ENCODE results near the gene TPBG. TPM values are rescaled to one million over a fixed set of nuclear protein-coding genes. Genes with fewer than 3 reads are reported as not detected.

The TPBG gene, protein sequence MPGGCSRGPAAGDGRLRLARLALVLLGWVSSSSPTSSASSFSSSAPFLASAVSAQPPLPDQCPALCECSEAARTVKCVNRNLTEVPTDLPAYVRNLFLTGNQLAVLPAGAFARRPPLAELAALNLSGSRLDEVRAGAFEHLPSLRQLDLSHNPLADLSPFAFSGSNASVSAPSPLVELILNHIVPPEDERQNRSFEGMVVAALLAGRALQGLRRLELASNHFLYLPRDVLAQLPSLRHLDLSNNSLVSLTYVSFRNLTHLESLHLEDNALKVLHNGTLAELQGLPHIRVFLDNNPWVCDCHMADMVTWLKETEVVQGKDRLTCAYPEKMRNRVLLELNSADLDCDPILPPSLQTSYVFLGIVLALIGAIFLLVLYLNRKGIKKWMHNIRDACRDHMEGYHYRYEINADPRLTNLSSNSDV
- total RNA-seq (2022) (42.6 and 46.5 TPM in 2 replicates), Bru-seq, nascent RNA (percentile 77 among the genes with signal in this experiment), BruChase-seq, experiment 1, labeled RNA remaining after a 6-hour chase (percentile 94 among the genes with signal in this experiment), BruChase-seq, experiment 2, labeled RNA remaining after a 2-hour chase (percentile 94 among the genes with signal in this experiment)
- long read RNA-seq, full-length matches to known transcripts, result 107 of 158 reads
- long read RNA-seq, partial matches to known transcripts, result 0 of 158 reads
- long read RNA-seq, other reads (novel, unspliced or antisense), result 51 of 158 reads

GRCh38 chr6:82363428-82364086 is at the start of gene TPBG:
Gene TPBG, plus strand, starts transcription at chr6:82363817. Its CDS starts 1,145 bp downstream, at chr6:82364962.
- intact Hi-C loops (cut with micrococcal nuclease; ENCODE audit: unreplicated experiment), result loop anchor here (2.0 to 10.0 kb wide), 4 partner anchors 35 to 694 kb away; no protein-coding TSS in a partner anchor

DNA sequence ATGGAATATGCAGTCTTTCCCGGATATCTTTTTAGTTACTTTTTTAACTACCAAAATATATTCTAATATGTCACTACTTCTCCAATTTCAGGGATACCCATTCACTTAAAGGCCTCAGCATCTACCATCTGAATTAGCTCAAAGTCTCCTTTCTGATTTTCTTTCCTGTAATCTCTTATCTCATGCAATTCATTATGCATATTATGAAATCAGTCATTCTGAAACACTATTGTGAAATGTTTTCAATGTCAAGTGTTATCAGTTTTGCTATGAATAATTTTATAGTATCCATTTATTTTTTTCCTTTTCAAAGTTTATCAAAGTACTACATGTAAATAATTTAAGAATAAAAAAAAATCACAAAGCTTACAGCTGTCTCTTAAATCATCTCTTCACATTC is 41.2 kb upstream of the TPBG start:
- Mint-ChIP-seq H3K4me3 (ENCODE audit: low read depth, unreplicated experiment) (no peak overlapping the region), H3K9me3 (ENCODE audit: low read depth, unreplicated experiment) (no peaks in the 10 kb centered on the region), H3K27me3 (ENCODE audit: unreplicated experiment) (no peaks in the 10 kb centered on the region), H3K36me3 (ENCODE audit: insufficient read depth, unreplicated experiment) (no peaks in the 10 kb centered on the region), H3K4me1 (ENCODE audit: low read depth, unreplicated experiment) (no peaks in the 10 kb centered on the region), H3K27ac (ENCODE audit: unreplicated experiment) (no peak overlapping the region)
- TF ChIP-seq, protein P1, sequence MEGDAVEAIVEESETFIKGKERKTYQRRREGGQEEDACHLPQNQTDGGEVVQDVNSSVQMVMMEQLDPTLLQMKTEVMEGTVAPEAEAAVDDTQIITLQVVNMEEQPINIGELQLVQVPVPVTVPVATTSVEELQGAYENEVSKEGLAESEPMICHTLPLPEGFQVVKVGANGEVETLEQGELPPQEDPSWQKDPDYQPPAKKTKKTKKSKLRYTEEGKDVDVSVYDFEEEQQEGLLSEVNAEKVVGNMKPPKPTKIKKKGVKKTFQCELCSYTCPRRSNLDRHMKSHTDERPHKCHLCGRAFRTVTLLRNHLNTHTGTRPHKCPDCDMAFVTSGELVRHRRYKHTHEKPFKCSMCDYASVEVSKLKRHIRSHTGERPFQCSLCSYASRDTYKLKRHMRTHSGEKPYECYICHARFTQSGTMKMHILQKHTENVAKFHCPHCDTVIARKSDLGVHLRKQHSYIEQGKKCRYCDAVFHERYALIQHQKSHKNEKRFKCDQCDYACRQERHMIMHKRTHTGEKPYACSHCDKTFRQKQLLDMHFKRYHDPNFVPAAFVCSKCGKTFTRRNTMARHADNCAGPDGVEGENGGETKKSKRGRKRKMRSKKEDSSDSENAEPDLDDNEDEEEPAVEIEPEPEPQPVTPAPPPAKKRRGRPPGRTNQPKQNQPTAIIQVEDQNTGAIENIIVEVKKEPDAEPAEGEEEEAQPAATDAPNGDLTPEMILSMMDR (IDR thresholded peaks at IDR 0.05; ENCODE audit: unreplicated experiment), result no peak
- no peak for DNase-seq
- intact Hi-C loops (cut with micrococcal nuclease; ENCODE audit: unreplicated experiment), result no loop called here
- CTCF ChIA-PET, result no interaction called here
- no TSS peak for BruUV-seq (replicated peaks)

More at GRCh38 chr6:82363428-82364086, at the start of gene TPBG:
- Mint-ChIP-seq H3K36me3 (ENCODE audit: insufficient read depth, unreplicated experiment) (peaks cover 36% of the 10 kb centered on the region), H3K4me3 (ENCODE audit: low read depth, unreplicated experiment) (peak within 1 kb of the TSS; percentile 83), H3K27ac (ENCODE audit: unreplicated experiment) (peak within 1 kb of the TSS; percentile 66), H3K4me1 (ENCODE audit: low read depth, unreplicated experiment) (peaks cover 9% of the 10 kb centered on the region), H3K9me3 (ENCODE audit: low read depth, unreplicated experiment) (no peaks in the 10 kb centered on the region), H3K27me3 (ENCODE audit: unreplicated experiment) (no peaks in the 10 kb centered on the region)
- TF ChIP-seq, protein P1 (IDR thresholded peaks at IDR 0.05; ENCODE audit: unreplicated experiment), result peak; percentile 21
- no TSS peak for BruUV-seq (replicated peaks)
- CTCF ChIA-PET, result interaction anchor here (0.5 to 0.7 kb wide), 4 partner anchors 93 to 420 kb away, joined by 3 to 7 read pairs (median 4); no protein-coding TSS in a partner anchor
- DNase-seq, result peak; percentile 77

GRCh38 chr6:82329766-82330165 is 33.9 kb upstream of the TPBG start:
- intact Hi-C loops (cut with micrococcal nuclease; ENCODE audit: unreplicated experiment), result loop anchor here (2.0 kb wide), 1 partner anchor 259 kb away; no protein-coding TSS in a partner anchor
- no peak overlapping the region for H3K4me3 Mint-ChIP-seq (ENCODE audit: low read depth, unreplicated experiment)
- no peak overlapping the region for H3K27ac Mint-ChIP-seq (ENCODE audit: unreplicated experiment)
- no peaks in the 10 kb centered on the region for H3K9me3 Mint-ChIP-seq (ENCODE audit: low read depth, unreplicated experiment)
- H3K4me1 Mint-ChIP-seq (ENCODE audit: low read depth, unreplicated experiment), result peaks cover 23% of the 10 kb centered on the region
- TF ChIP-seq, protein P1 (IDR thresholded peaks at IDR 0.05; ENCODE audit: unreplicated experiment), result no peak
- H3K27me3 Mint-ChIP-seq (ENCODE audit: unreplicated experiment), result no peaks in the 10 kb centered on the region
- no peaks in the 10 kb centered on the region for H3K36me3 Mint-ChIP-seq (ENCODE audit: insufficient read depth, unreplicated experiment)
- CTCF ChIA-PET, result no interaction called here
- BruUV-seq (replicated peaks), result no TSS peak
- no peak for DNase-seq

- Mint-ChIP-seq H3K27ac (ENCODE audit: unreplicated experiment) (no peak overlapping the region), H3K36me3 (ENCODE audit: insufficient read depth, unreplicated experiment) (no peaks in the 10 kb centered on the region), H3K4me1 (ENCODE audit: low read depth, unreplicated experiment) (peaks cover 23% of the 10 kb centered on the region), H3K27me3 (ENCODE audit: unreplicated experiment) (no peaks in the 10 kb centered on the region), H3K9me3 (ENCODE audit: low read depth, unreplicated experiment) (no peaks in the 10 kb centered on the region), H3K4me3 (ENCODE audit: low read depth, unreplicated experiment) (no peak overlapping the region)
- TF ChIP-seq, protein P1 (IDR thresholded peaks at IDR 0.05; ENCODE audit: unreplicated experiment), result no peak
- no TSS peak for BruUV-seq (replicated peaks)
- no peak for DNase-seq
- CTCF ChIA-PET, result no interaction called here
- intact Hi-C loops (cut with micrococcal nuclease; ENCODE audit: unreplicated experiment), result loop anchor here (2.0 kb wide), 1 partner anchor 259 kb away; no protein-coding TSS in a partner anchor
Observed at GRCh38 chr6:82330171-82330804, 33.3 kb upstream of the TPBG start.
